Sigmoid colon (tissue), 4 donors: Measurements from ENCODE around the gene KRT72.

ENCODE experiments used
- POLR2AphosphoS5 ChIP-seq, 4 donors: sonication (generic); formaldehyde crosslinking; IDR thresholded peaks; one replicate each; pipeline ENCODE4 v1.6.1; 2017; ENCODE audit warnings: antibody characterized with exemption in 4 of 4
- TF ChIP-seq, protein P1 (sequence below), 4 experiments: fragments of 450-650 bp in 3 of 4; fragments of 200-600 bp in 1 of 4; IDR thresholded peaks; one replicate each; pipeline ENCODE4 v1.5.1; 2016 to 2019; ENCODE audit warnings: antibody characterized with exemption in 4 of 4, mild to moderate bottlenecking in 3 of 4, moderate library complexity in 2 of 4

DNA sequence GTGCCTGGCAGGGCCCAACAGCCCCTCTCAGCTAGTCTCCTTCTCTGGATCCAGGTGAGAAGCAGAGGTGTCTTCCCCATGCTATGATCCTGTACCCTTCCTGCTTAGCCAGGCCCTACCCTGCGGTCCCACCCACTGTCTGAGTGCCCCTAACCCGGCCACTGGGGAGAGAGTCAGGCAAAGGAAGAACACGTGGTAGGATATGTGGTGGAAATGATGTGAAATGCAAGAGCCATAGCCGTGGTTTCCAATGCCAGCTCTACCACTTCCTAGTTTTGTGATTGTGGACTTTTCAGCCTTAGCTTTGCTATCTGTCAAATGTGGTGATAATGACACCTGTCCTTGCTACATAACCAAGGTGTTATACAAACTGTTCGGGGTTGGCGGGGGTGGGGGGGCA lies 34.9 kb upstream of the KRT72 start:
- TF ChIP-seq, protein P1, sequence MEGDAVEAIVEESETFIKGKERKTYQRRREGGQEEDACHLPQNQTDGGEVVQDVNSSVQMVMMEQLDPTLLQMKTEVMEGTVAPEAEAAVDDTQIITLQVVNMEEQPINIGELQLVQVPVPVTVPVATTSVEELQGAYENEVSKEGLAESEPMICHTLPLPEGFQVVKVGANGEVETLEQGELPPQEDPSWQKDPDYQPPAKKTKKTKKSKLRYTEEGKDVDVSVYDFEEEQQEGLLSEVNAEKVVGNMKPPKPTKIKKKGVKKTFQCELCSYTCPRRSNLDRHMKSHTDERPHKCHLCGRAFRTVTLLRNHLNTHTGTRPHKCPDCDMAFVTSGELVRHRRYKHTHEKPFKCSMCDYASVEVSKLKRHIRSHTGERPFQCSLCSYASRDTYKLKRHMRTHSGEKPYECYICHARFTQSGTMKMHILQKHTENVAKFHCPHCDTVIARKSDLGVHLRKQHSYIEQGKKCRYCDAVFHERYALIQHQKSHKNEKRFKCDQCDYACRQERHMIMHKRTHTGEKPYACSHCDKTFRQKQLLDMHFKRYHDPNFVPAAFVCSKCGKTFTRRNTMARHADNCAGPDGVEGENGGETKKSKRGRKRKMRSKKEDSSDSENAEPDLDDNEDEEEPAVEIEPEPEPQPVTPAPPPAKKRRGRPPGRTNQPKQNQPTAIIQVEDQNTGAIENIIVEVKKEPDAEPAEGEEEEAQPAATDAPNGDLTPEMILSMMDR (IDR thresholded peaks at IDR 0.05): no peak
- TF ChIP-seq POLR2AphosphoS5 (IDR thresholded peaks at IDR 0.05): no peak
